Measurements from ENCODE around the gene SUN1. TPM values are rescaled to one million over a fixed set of nuclear protein-coding genes. Genes with fewer than 3 reads are reported as not detected.
"Not testable (repeated sequence)": the region's sequence is repeated elsewhere in the genome, so short reads cannot be mapped to it uniquely, and the experiment has no call there.

The SUN1 gene
- total RNA-seq, 2 donors from 2014 or later, result 89.7 to 97.5 TPM

- H3K27ac Mint-ChIP-seq, result no peak overlapping the region
- H3K36me3 Mint-ChIP-seq (ENCODE audit: low read depth), result peaks cover 2% of the 10 kb centered on the region
- no peak overlapping the region for H3K4me3 Mint-ChIP-seq
- ATAC-seq, result no peak
- no peaks in the 10 kb centered on the region for H3K9me3 ChIP-seq (ENCODE audit: control insufficient read depth, low read length, poor library complexity, severe bottlenecking)
- DNase-seq, result no peak
- no peaks in the 10 kb centered on the region for H3K27me3 Mint-ChIP-seq
- peaks cover 26% of the 10 kb centered on the region for H3K4me1 Mint-ChIP-seq
Observed at GRCh38 chr7:919924-920341, 87.7 kb downstream of the SUN1 start.

- Mint-ChIP-seq H3K36me3 (ENCODE audit: low read depth) (peaks cover 2% of the 10 kb centered on the region), H3K4me1 (peaks cover 26% of the 10 kb centered on the region), H3K27ac (peak overlapping the region; percentile 90), H3K4me3 (peak overlapping the region; percentile 93), H3K27me3 (no peaks in the 10 kb centered on the region)
- no peak for ATAC-seq
- DNase-seq, result peak in 1 of 3 donors; percentile 7
- no peaks in the 10 kb centered on the region for H3K9me3 ChIP-seq (ENCODE audit: control insufficient read depth, low read length, poor library complexity, severe bottlenecking)
Observed at GRCh38 chr7:920351-921070, 88.2 kb downstream of the SUN1 start.

GRCh38 chr7:921071-921461, 88.8 kb downstream of the SUN1 start:
- peaks cover 2% of the 10 kb centered on the region for H3K36me3 Mint-ChIP-seq (ENCODE audit: low read depth)
- DNase-seq, result peak in 1 of 3 donors; percentile 6
- H3K9me3 ChIP-seq (ENCODE audit: control insufficient read depth, low read length, poor library complexity, severe bottlenecking), result no peaks in the 10 kb centered on the region
- no peak for ATAC-seq
- H3K4me1 Mint-ChIP-seq, result peaks cover 26% of the 10 kb centered on the region
- peak overlapping the region; percentile 93 for H3K4me3 Mint-ChIP-seq
- no peaks in the 10 kb centered on the region for H3K27me3 Mint-ChIP-seq
- peak overlapping the region; percentile 90 for H3K27ac Mint-ChIP-seq

GRCh38 chr7:921581-922333, 89.5 kb downstream of the SUN1 start:
- no peak for ATAC-seq
- Mint-ChIP-seq H3K4me1 (peaks cover 22% of the 10 kb centered on the region), H3K4me3 (peak overlapping the region; percentile 93), H3K36me3 (ENCODE audit: low read depth) (peaks cover 2% of the 10 kb centered on the region), H3K27me3 (no peaks in the 10 kb centered on the region), H3K27ac (peak overlapping the region; percentile 90)
- no peaks in the 10 kb centered on the region for H3K9me3 ChIP-seq (ENCODE audit: control insufficient read depth, low read length, poor library complexity, severe bottlenecking)
- DNase-seq, result no peak

GRCh38 chr7:922334-923107, 90.2 kb downstream of the SUN1 start:
- peak overlapping the region; percentile 93 for H3K4me3 Mint-ChIP-seq
- peaks cover 2% of the 10 kb centered on the region for H3K36me3 Mint-ChIP-seq (ENCODE audit: low read depth)
- peaks cover 22% of the 10 kb centered on the region for H3K4me1 Mint-ChIP-seq
- no peaks in the 10 kb centered on the region for H3K9me3 ChIP-seq (ENCODE audit: control insufficient read depth, low read length, poor library complexity, severe bottlenecking)
- peak overlapping the region; percentile 90 for H3K27ac Mint-ChIP-seq
- DNase-seq (peak in 1 of 3 donors; percentile 15), ATAC-seq (peak; percentile 4)
- no peaks in the 10 kb centered on the region for H3K27me3 Mint-ChIP-seq

GRCh38 chr7:923108-924041, 91.1 kb downstream of the SUN1 start:
- peak; percentile 94 for ATAC-seq
- Mint-ChIP-seq H3K27ac (peak overlapping the region; percentile 90), H3K27me3 (no peaks in the 10 kb centered on the region), H3K4me1 (peaks cover 22% of the 10 kb centered on the region), H3K36me3 (ENCODE audit: low read depth) (peaks cover 2% of the 10 kb centered on the region), H3K4me3 (peak overlapping the region; percentile 93)
- no peaks in the 10 kb centered on the region for H3K9me3 ChIP-seq (ENCODE audit: control insufficient read depth, low read length, poor library complexity, severe bottlenecking)
- peak; percentile 66 to 84 (median 76) for DNase-seq

GRCh38 chr7:924042-924441, 91.8 kb downstream of the SUN1 start:
- not testable (repeated sequence) for H3K4me3 Mint-ChIP-seq; H3K36me3 Mint-ChIP-seq (ENCODE audit: low read depth); H3K27me3 Mint-ChIP-seq; ATAC-seq; H3K9me3 ChIP-seq (ENCODE audit: control insufficient read depth, low read length, poor library complexity, severe bottlenecking)
- Mint-ChIP-seq H3K27ac (peak overlapping the region; percentile 24), H3K4me1 (peaks cover 22% of the 10 kb centered on the region)
- peak in 1 of 3 donors; percentile 4 for DNase-seq

Other genes starting within 250 kb of the SUN1 start
- 10 to 100 TPM; 10.7 to 13.7 TPM for gene DNAAF5, start 105.8 kb upstream of the SUN1 start, total RNA-seq
- 10 to 100 TPM in 1 of 2 donors, 1 to 10 TPM in 1; 10.0 to 22.1 TPM for gene PRKAR1B, start 105.2 kb upstream of the SUN1 start, total RNA-seq
- 10 to 100 TPM; 58.5 to 81.0 TPM for gene GET4, start 44.1 kb downstream of the SUN1 start, total RNA-seq
- 10 to 100 TPM in 1 of 2 donors, 1 to 10 TPM in 1; 6.7 to 15.4 TPM for gene ADAP1, start 122.2 kb downstream of the SUN1 start, total RNA-seq
- 10 to 100 TPM; 40.1 to 43.2 TPM for gene COX19, start 143.1 kb downstream of the SUN1 start, total RNA-seq
- not detected for gene CYP2W1, start 150.7 kb downstream of the SUN1 start, total RNA-seq
- gene GPR146, start 212.1 kb downstream of the SUN1 start, total RNA-seq, result 10 to 100 TPM; 17.9 to 22.2 TPM